Activated B cell treated with CpG ODN at 0.5 μM for 24 hours (primary cell): ENCODE data around the gene FARS2. TPM values are rescaled to one million over a fixed set of nuclear protein-coding genes. Genes with fewer than 3 reads are reported as not detected.

Experiments used
- ATAC-seq: fragments of 200-7000 bp; cut with Tn5 transposase; one replicate; pipeline ENCODE4 v1.10.0; 2021; ENCODE audit warnings: low read depth, mild to moderate bottlenecking, moderate library complexity
- CTCF ChIA-PET: fragments of 350-600 bp; sonication (Branson Sonifier 250); formaldehyde crosslinking; loops from one replicate; lab custom pipeline; 2021; ENCODE audit warnings: antibody characterized with exemption; lab: Charles Lee
- POLR2A ChIA-PET: fragments of 350-600 bp; sonication (Branson Sonifier 250); formaldehyde crosslinking; loops from one replicate; lab custom pipeline; 2021; ENCODE audit warnings: antibody characterized with exemption; lab: Charles Lee
- DNase-seq: peaks from one replicate; pipeline ENCODE4 v3.0.0; 2022
- H3K27ac Mint-ChIP-seq: one replicate; pipeline ENCODE4 v1.8.0; 2020; ENCODE audit warnings: mixed read lengths
- H3K27me3 Mint-ChIP-seq: one replicate; pipeline ENCODE4 v1.8.0; 2021; ENCODE audit warnings: mixed read lengths
- H3K36me3 Mint-ChIP-seq: one replicate; pipeline ENCODE4 v1.8.0; 2021; ENCODE audit warnings: low read depth, mixed read lengths
- H3K4me1 Mint-ChIP-seq: one replicate; pipeline ENCODE4 v1.8.0; 2021; ENCODE audit warnings: mixed read lengths
- H3K4me3 Mint-ChIP-seq: one replicate; pipeline ENCODE4 v1.8.0; 2020; ENCODE audit warnings: mild to moderate bottlenecking, mixed read lengths
- H3K9me3 Mint-ChIP-seq: one replicate; pipeline ENCODE4 v1.8.0; 2020; ENCODE audit warnings: mixed read lengths
- intact Hi-C: fragments of 100-400 bp; cut with micrococcal nuclease; formaldehyde crosslinking; loops from one replicate; pipeline ENCODE4 v1.15.1; 2024
- total RNA-seq: library from RNA; stranded (reverse); gene quantifications from 2 replicates; pipeline ENCODE4 v1.2.3, GENCODE V29; 2022
- TF ChIP-seq, protein P1 (sequence below): fragments of 200-600 bp; IDR thresholded peaks from one replicate; pipeline ENCODE4 v1.8.0; 2022; ENCODE audit warnings: antibody characterized with exemption, mild to moderate bottlenecking

The FARS2 gene
- total RNA-seq, 1 donor from 2014 or later = 32.7 TPM

DNA sequence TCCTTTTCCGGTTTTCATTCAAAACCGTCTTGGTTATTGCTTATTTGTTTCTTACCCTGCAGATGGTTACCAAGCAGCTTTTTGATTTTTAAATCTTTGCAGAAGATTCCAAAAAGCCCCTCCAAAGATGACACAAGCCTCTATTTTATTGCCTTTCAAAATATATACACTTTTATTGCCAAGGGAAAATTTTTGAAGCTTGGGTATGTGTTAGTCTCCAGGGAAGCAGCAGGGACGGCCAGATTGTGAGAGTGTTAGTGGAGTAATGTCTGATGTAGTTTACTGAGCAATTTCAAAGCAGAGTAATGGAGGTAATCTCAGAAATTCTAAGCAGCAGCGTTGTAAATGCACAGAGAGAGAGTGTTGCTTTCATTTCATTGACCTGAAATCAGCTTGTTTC is 193.8 kb downstream of the FARS2 start:
- peaks cover 2% of the 10 kb centered on the region for H3K4me1 Mint-ChIP-seq
- CTCF ChIA-PET = no interaction called here
- intact Hi-C loops = no loop called here

DNA sequence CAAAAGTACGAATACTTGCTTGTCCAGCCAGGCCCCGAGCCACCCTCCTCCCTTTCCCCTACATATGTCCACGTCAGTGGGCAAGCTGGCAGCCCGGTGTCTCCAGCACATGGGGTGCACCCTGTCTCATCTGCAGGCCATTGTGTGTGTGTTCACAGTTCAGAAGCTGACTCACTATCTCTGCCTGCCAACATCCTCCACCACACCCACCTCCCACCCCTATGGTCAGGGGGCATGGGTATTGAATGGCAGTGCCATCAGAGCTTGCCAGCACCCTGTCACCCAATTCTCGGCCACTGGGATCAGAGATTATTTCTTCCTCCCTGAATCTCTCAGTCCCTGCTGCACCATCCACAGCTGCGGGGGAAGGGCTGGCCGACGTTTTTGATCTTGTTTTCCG is 195.7 kb downstream of the FARS2 start:
- Mint-ChIP-seq H3K9me3 (no peaks in the 10 kb centered on the region), H3K36me3 (peaks cover 18% of the 10 kb centered on the region), H3K4me1 (peaks cover 19% of the 10 kb centered on the region), H3K4me3 (no peak overlapping the region), H3K27me3 (no peaks in the 10 kb centered on the region), H3K27ac (no peak overlapping the region)
- TF ChIP-seq, protein P1, sequence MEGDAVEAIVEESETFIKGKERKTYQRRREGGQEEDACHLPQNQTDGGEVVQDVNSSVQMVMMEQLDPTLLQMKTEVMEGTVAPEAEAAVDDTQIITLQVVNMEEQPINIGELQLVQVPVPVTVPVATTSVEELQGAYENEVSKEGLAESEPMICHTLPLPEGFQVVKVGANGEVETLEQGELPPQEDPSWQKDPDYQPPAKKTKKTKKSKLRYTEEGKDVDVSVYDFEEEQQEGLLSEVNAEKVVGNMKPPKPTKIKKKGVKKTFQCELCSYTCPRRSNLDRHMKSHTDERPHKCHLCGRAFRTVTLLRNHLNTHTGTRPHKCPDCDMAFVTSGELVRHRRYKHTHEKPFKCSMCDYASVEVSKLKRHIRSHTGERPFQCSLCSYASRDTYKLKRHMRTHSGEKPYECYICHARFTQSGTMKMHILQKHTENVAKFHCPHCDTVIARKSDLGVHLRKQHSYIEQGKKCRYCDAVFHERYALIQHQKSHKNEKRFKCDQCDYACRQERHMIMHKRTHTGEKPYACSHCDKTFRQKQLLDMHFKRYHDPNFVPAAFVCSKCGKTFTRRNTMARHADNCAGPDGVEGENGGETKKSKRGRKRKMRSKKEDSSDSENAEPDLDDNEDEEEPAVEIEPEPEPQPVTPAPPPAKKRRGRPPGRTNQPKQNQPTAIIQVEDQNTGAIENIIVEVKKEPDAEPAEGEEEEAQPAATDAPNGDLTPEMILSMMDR = no peak
- ChIA-PET POLR2A (no interaction called here), CTCF (no interaction called here)
- no peak for ATAC-seq
- DNase-seq = no peak
- intact Hi-C loops = no loop called here

More for the DNA sequence above, 193.8 kb downstream of the FARS2 start:
- H3K9me3 Mint-ChIP-seq = no peaks in the 10 kb centered on the region
- no peaks in the 10 kb centered on the region for H3K27me3 Mint-ChIP-seq
- H3K27ac Mint-ChIP-seq = no peak overlapping the region
- ATAC-seq = no peak
- no peak overlapping the region for H3K4me3 Mint-ChIP-seq
- DNase-seq = no peak
- H3K36me3 Mint-ChIP-seq = peaks cover 13% of the 10 kb centered on the region
- POLR2A ChIA-PET = no interaction called here
- TF ChIP-seq, protein P1 = no peak

DNA sequence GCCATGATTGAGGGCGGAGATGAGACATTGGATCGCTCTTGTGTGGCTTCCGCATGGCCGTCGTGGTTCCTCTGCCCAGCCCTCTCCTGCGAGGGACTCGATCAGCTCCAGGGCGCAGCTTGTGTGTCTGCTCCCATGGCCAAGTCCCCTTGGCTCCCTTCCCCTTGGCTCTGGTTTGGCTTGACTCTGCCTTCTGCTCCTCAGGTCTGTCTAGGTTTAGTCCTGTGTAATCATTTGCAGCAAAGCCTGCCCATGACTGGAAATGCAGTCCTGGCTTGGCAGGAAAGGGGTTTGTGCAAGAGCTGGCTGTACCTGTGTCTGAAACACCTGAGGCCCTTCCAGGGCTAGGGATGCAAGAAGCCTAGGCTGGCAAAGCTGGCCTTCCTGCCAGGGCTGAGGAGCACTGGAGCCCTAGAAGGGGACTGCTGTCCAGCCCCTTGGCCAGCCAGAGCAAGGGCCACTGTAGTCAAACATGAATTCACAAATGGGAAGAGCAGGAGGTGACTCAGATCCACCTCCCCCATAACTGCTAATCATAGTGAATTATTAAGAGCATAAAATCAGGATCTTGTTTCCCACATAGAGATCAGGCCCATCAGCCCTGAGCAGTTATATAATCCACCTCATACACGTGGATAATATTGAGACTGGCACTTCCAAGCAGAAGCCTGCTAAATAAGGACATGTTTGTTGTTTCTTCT is 196.8 kb downstream of the FARS2 start:
- Mint-ChIP-seq H3K27me3 (no peaks in the 10 kb centered on the region), H3K4me1 (peaks cover 19% of the 10 kb centered on the region), H3K27ac (no peak overlapping the region), H3K36me3 (peaks cover 18% of the 10 kb centered on the region), H3K9me3 (no peaks in the 10 kb centered on the region), H3K4me3 (no peak overlapping the region)
- TF ChIP-seq, protein P1 = no peak
- CTCF ChIA-PET = no interaction called here
- ATAC-seq (no peak), DNase-seq (no peak)
- POLR2A ChIA-PET = no interaction called here
- intact Hi-C loops = no loop called here

DNA sequence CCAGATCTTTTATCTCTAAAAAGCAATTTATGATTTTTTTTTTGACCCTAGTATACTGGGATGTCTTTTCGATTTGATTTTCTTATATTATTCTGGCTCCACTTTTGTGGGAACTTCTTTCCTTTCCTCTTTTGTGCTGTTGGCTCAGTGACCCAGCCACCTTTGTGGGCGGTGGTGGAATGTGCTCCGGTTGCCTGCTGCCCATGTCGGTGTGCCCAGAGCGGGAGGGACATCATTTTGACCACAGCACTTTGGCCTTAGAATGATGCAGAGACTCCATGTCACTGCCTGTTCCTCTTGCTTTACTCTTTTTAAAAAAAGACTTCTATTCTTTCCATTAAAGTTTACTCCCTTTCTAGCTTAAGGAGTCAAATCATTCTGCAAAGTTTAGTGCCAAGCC is 198.0 kb downstream of the FARS2 start:
- ATAC-seq (no peak), DNase-seq (no peak)
- Mint-ChIP-seq H3K9me3 (no peaks in the 10 kb centered on the region), H3K36me3 (peaks cover 18% of the 10 kb centered on the region), H3K27me3 (no peaks in the 10 kb centered on the region), H3K27ac (no peak overlapping the region), H3K4me1 (peaks cover 19% of the 10 kb centered on the region), H3K4me3 (no peak overlapping the region)
- CTCF ChIA-PET = no interaction called here
- TF ChIP-seq, protein P1 = no peak
- POLR2A ChIA-PET = no interaction called here
- intact Hi-C loops = no loop called here

DNA sequence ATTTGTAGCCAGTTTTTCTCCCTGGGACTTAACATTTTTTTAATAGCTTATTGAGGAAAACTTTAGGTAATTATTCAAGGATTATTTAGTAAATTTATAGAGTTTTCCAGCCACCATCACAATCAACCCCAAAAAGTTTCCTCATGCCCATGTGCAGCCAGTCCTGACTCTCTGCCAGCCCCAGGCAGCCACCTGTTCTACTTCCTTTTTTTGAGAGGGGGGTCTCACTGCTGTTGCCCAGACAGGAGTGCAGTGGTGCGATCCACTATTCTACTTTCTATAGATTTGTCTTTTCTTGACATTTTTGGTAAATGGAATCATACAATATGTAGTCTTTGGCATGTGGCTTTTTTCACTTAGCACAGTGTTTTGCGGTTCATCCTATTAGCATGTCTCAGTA is 200.1 kb downstream of the FARS2 start:
- peaks cover 19% of the 10 kb centered on the region for H3K4me1 Mint-ChIP-seq
- DNase-seq (no peak), ATAC-seq (no peak)
- H3K9me3 Mint-ChIP-seq = no peaks in the 10 kb centered on the region
- no peaks in the 10 kb centered on the region for H3K27me3 Mint-ChIP-seq
- no peak overlapping the region for H3K4me3 Mint-ChIP-seq
- CTCF ChIA-PET = interaction anchor here (1.2 to 1.4 kb wide), 2 partner anchors 10 to 317 kb away, joined by 3 to 4 read pairs; no protein-coding TSS in a partner anchor
- peaks cover 13% of the 10 kb centered on the region for H3K36me3 Mint-ChIP-seq
- no peak overlapping the region for H3K27ac Mint-ChIP-seq
- TF ChIP-seq, protein P1 = no peak
- POLR2A ChIA-PET = no interaction called here
- intact Hi-C loops = no loop called here
